HL-60/S4 (cell line): ENCODE data around the gene SEC14L2.

Experiments
- in situ Hi-C: fragments of 300-500 bp; cut with MboI; formaldehyde crosslinking; loops from 2 replicates; pipeline ENCODE4 v1.14.3; 2022; ENCODE audit warnings: low sequenced_read_pairs

SEC14L2 gene

GRCh38 chr22:30424534-30425326 lies 27.9 kb downstream of the SEC14L2 start:
- in situ Hi-C loops = no loop called here

- in situ Hi-C loops = no loop called here
These were observed 28.5 kb downstream of the SEC14L2 start for GRCh38 chr22:30425327-30425615.

DNA sequence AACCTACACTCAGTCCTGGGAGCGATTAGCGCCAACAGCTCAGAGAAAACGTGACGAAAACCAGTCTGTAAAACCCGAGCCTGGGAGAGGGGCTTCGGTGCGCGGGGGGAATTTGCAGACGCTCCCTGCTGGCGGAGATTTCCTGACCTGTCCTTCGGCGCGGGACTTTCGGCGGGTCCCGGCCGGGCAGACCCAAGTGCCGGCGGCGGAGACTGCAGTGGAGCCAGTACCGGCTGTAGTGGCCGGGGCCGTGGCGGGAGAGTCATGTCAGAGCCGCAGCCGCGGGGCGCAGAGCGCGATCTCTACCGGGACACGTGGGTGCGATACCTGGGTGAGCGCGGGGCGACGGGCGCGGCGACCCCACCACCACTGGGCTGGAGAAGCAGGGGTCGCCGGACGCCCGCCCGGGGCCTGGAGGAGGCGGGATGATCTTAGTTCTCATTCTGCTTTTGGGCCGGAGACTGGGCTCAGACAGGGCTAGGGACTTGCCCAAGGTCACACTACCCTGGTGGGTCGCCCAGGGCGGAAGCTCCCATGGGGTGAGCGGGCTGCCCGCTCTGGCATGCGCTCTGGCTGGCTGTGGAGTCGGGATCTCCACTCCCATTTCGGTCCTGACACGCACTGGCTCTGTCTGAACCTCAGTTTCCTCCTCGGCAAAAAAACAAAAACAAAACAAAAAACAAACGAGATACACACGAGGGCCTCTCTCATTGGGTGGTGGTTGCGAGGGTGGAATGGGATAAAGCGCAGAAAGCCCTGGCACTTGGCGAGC lies 29.0 kb downstream of the SEC14L2 start, which contains the start of gene MTFP1:
Gene MTFP1, plus strand, starts transcription at position 153 of the 772 bp plus-strand sequence. Its CDS starts 112 bp downstream, at position 265.
- in situ Hi-C loops = no loop called here

DNA sequence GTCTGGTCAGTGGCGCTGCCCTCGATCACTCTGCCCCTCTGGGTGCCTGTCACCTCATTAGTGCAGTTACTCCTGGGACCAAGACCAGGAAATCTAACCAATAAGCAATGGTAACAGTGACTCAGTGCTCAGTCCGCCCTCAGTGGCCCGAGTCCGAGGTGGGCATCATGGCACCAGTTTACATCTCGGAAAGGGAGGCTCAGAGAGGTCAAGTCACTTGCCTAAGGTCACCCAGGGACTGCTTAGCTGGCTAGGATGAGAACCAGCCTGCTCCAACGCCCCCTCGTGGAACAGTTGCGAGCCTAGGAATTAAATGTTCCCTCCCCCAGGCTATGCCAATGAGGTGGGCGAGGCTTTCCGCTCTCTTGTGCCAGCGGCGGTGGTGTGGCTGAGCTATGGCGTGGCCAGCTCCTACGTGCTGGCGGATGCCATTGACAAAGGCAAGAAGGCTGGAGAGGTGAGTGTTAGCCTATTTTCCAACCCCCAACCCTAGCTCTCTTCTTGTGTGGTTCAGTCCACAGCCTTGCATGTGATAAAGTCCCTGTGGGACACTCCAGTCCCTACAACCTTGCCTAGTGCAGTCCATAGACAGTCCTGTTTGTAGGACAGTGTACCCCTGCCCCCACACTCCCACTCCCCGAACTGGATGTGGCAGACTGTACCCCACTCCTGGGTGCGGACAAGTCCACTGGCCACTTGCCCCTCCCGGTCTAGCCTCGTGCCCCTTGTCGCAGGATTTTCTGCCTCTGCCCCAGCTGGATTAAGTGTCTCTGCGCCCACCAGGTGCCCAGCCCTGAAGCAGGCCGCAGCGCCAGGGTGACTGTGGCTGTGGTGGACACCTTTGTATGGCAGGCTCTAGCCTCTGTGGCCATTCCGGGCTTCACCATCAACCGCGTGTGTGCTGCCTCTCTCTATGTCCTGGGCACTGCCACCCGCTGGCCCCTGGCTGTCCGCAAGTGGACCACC lies 29.9 kb downstream of the SEC14L2 start:
- in situ Hi-C loops = no loop called here

GRCh38 chr22:30427871-30428270 lies 31.1 kb downstream of the SEC14L2 start:
- in situ Hi-C loops = no loop called here

- in situ Hi-C loops = no loop called here
These were observed 33.1 kb downstream of the SEC14L2 start for GRCh38 chr22:30429887-30430286.

GRCh38 chr22:30430933-30431332 lies 34.1 kb downstream of the SEC14L2 start:
- in situ Hi-C loops = no loop called here

DNA sequence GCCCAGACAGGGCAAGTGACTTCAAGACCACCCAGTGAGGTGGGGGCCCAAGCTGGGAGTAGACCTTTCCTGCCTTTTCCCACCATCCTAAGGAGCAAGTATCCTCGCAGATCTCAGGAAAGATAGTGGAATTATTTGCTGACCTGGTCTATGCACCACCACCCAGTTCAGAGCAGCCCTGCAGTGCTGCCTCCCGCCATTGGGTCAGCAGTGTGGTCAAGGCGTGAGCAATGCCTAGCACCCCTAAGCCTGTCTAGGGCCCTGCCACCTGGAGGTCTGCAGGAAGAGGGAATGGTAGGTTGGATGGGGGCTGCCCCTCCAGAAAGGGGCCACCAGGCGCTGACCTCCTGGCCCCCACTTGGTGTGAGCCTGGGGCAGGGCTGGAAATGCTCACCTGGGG lies 35.3 kb downstream of the SEC14L2 start:
- in situ Hi-C loops = no loop called here

GRCh38 chr22:30432520-30432919 lies 35.7 kb downstream of the SEC14L2 start:
- in situ Hi-C loops = no loop called here

GRCh38 chr22:30433227-30433626 lies 36.4 kb downstream of the SEC14L2 start:
- in situ Hi-C loops = no loop called here

DNA sequence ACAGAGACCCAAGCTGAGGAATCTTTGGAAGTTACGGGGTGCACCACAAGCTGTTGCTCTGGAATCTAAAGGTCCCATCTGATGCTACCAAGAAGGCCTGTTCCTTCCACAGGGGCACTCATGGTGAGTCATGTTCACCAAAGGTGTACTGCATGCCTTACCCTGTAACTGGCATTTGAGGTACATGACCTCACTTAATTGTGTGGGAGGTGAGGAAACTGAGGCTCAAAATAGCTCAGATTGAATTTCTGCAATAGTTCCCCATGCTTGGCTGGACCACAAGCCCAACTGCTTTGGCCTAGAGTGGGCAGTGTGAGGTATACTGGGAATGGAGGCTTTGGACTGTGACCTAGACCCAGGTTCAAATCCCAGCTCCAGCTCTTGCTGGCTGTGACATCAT lies 37.0 kb downstream of the SEC14L2 start:
- in situ Hi-C loops = no loop called here

GRCh38 chr22:30434843-30435242 lies 38.0 kb downstream of the SEC14L2 start:
- in situ Hi-C loops = no loop called here

DNA sequence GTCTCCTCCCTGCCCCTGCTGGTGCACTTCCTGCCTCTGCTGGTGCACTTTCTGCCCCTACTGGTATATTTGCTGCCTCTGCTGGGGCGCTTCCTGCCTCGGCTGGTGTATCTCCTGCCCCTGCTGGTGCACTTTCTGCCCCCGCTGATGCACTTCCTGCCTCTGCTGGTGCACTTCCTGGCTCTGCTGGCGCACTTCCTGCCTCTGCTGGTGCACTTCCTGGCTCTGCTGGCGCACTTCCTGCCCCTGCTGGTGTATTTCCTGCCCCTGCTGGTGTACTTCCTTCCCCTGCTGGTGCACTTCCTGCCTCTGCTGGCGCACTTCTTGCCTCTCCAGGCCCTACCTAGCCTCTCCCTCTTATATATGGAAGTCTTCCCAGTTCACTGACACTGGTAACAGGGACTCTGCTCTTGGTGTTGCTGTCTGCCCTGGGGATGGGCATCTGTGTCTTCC lies 38.9 kb downstream of the SEC14L2 start:
- in situ Hi-C loops = no loop called here

- in situ Hi-C loops = no loop called here
These were observed 39.4 kb downstream of the SEC14L2 start for GRCh38 chr22:30436196-30436595.

DNA sequence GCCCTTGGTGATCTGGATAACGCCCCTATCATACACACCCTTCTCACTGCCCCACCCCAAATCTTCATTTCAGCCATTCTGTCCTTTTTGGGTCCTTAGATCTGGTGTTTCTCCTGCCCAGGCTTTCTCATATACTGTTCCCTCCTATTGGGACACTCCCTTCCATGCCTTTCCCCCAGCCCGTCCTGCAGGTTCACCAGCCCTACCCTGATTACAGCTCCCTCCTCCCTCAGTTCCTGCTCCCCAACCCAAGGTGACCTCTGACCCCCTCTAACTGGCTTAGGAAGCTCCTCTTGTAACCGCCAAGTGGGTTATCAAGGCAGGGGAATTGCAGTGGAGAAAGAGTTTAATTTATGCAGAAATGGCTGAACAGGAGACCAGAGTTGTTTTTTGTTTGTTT lies 41.7 kb downstream of the SEC14L2 start:
- in situ Hi-C loops = no loop called here

- in situ Hi-C loops = no loop called here
These were observed 42.4 kb downstream of the SEC14L2 start for GRCh38 chr22:30439226-30439625.

DNA sequence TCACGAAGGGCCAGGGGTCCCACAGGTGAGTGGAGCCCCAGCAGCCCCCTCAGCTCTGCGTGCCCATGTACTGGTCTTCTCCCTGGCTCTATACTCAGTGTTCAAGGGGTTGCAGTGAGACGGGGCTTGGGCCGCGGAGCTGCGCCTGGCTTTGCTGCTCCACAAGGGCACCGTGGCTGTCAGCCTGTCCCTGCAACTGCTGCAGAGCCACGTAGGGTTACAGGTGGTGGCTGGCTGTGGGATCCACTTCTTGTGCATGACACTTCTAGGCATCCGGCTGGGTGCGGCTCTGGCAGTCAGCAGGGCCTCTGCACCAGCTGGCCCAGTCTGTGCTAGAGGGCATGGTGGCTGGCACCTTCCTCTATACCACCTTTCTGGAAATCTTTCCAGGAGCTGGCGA lies 43.0 kb downstream of the SEC14L2 start:
- in situ Hi-C loops = no loop called here

DNA sequence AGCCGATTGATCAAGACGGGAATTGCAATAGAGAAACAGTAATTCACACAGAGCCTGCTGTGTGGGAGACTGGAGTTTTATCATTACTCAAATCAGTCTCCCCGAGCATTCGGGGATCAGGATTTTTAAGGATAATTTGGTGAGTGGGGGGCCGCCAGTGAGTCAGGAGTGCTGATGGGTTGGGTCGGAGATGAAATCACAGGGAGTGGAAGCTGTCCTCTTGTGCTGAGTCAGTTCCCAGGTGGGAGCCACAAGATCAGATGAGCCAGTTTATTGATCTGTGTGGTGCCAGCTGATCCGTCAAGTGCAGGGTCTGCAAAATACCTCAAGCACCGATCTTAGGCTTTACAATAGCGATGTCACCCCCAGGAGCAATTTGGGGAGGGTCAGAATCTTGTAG lies 44.3 kb downstream of the SEC14L2 start:
- in situ Hi-C loops = no loop called here

DNA sequence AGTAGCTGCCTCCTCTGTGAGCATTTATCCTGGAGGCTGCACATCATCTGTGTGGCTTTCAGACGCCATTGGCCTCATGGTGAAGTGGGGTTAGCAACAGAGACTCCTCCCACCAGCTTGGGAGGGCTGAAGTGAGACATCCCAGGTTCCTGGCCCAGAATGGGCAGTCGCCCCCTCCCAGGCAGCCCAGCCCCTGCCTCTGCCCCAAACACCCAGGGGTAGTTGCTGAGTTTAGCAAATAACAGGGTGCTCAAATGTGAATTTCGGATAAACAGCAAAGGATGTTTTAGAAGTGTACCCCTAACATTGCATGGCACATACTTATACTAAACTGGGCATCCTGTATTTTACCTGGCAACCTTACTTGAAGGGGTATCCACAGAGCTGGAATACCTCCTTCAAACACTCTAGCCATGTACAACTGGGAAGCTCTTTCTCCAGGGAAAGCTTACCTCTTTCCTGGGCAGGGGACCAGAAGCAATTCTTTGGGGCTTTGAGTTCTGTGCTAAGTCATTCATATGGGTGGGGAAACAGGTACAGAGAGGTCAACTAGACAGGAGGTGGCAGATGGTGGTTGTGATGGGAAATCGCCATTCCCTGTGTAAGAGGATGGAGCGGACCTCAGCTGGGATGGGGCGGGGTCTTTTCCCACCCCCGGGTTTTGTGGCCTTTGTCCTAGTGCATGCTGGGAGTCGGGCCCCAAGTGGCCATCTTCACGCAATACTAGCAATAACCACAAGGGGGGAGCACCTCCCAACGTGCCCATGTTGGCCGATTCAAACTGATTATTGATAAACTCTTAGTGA lies 48.0 kb downstream of the SEC14L2 start:
- in situ Hi-C loops = no loop called here

DNA sequence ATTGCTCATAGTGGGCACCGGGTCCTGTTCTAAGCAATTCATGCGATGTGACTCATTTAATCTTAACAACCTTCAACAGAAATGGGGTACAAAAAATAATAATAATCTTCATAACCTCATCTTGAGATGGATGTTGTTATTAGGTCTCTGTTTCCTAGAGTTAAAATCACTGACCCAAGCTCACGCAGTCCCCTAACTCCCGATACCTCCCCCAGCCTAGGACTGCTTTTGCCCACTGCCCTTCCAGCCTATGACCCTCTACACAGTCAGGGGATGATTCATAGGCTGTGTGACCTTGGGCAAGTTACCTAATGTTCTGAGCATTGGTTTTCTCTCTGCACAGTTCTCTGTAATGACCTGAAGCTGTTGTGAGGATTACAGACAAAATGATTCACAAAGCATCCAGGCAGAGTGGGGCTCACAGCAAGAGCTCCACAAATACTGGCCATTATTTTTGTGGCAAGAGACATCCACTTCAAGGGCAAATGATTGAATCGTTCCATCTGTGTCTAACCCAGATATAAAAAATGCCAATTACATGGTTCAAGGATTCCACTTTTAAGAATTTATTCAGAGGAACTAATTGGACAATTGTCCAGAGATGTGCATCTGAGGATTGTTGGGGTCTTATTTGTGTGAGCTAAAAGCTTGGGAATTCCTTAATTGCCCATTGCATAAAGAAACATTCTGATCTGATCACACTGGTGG lies 48.8 kb downstream of the SEC14L2 start:
- in situ Hi-C loops = no loop called here
